Lower leg skin (tissue), 4 donors: ENCODE measurements around the gene NDRG2. TPM values are rescaled to one million over a fixed set of nuclear protein-coding genes. Genes with fewer than 3 reads are reported as not detected.

Experiments used
- DNase-seq, 2 donors: peaks; one replicate each; pipeline ENCODE4 v3.0.0-alpha.2; 2019; ENCODE audit warnings: low spot score in 2 of 2
- H3K4me3 ChIP-seq: fragments of 200-600 bp; sonication (generic); 2 replicates; pipeline ENCODE4 v1.5.1; 2017; ENCODE audit warnings: mild to moderate bottlenecking, low read depth; ENCODE audit not compliant: poor library complexity, severe bottlenecking
- CTCF ChIP-seq, 3 donors: fragments of 450-650 bp; IDR thresholded peaks; one replicate each; pipeline ENCODE4 v1.5.1; 2016; ENCODE audit warnings: antibody characterized with exemption in 3 of 3, mild to moderate bottlenecking in 3 of 3, moderate library complexity in 2 of 3
- POLR2A ChIP-seq, 2 donors: fragments of 450-650 bp; IDR thresholded peaks; one replicate each; pipeline ENCODE4 v1.6.1; 2016 to 2017; ENCODE audit warnings: antibody characterized with exemption in 2 of 2, mild to moderate bottlenecking in 1 of 2, moderate library complexity in 1 of 2
- WGBS, 2 donors: methylation state at CpG; one replicate each; pipeline ENCODE4 v1.1.5; 2018; 5-methylcytosine and 5-hydroxymethylcytosine counted together
- intact Hi-C: fragments of 100-400 bp; cut with DNase I; formaldehyde crosslinking; loops from one replicate; pipeline ENCODE4 v1.15.0; 2023; ENCODE audit warnings: low total_unique reads
- total RNA-seq, 4 donors: library from RNA; depleted of rRNA; stranded (reverse); fragments of >200 nt; gene quantifications; one replicate each; pipeline ENCODE4 v1.1.0, GENCODE V29; 2016

The NDRG2 gene
- total RNA-seq, 4 donors from 2014 or later = 186 to 475 (median 282) TPM

GRCh38 chr14:21056520-21057163, 31.8 kb upstream of the NDRG2 start:
- WGBS, 2 donors = 71 to 77% methylated on average over 10 of the region's 10 CpGs

GRCh38 chr14:21055432-21056117, 30.7 kb upstream of the NDRG2 start:
- TF ChIP-seq CTCF (IDR thresholded peaks at IDR 0.05) (no peak), POLR2A (IDR thresholded peaks at IDR 0.05) (no peak)
- intact Hi-C loops = no loop called here
- no peak overlapping the region for H3K4me3 ChIP-seq
- WGBS, 2 donors = 63 to 74% methylated on average over 5 of the region's 5 CpGs
- peak in 1 of 2 donors; percentile 42 for DNase-seq

More at GRCh38 chr14:21056520-21057163, 31.8 kb upstream of the NDRG2 start:
- no peak overlapping the region for H3K4me3 ChIP-seq
- TF ChIP-seq POLR2A (IDR thresholded peaks at IDR 0.05) (no peak), CTCF (IDR thresholded peaks at IDR 0.05) (no peak)
- DNase-seq = peak in 1 of 2 donors; percentile 84
- intact Hi-C loops = no loop called here

GRCh38 chr14:21054768-21055145, 29.9 kb upstream of the NDRG2 start:
- TF ChIP-seq CTCF (IDR thresholded peaks at IDR 0.05) (no peak), POLR2A (IDR thresholded peaks at IDR 0.05) (no peak)

DNA sequence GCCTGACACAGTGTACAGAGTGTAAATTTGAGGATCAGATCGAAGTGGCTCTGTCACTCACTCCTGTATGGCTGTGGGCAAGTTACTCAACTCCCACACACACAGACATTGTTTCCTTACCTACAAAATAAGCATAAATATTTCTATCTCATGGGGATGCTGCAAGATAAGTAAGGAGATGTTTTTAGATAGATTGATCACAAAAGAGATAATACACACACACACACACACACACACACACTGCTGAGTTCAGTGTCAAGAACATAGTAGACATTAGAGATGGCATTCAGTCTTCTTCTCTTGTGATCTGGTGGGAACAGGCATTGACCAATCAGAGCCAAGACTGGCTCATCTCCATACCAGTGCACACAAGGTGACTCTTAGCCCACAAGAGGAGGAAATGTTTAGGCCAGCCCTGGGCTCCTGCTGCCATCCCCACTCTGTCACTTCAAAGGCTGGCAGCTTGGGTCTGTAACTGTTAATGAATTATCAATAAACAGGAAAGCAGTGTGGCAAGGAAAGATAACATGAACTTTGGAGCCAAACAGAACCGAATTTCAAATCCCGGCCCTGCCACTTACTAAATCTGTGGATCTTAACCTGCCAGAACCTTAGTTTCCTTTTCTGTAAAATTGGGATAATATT, 29.4 kb upstream of the NDRG2 start:
- intact Hi-C loops = no loop called here
- 76 to 80% methylated on average over 3 of the region's 3 CpGs for WGBS, 2 donors
- DNase-seq = peak in 1 of 2 donors; percentile 12
- no peak overlapping the region for H3K4me3 ChIP-seq
- TF ChIP-seq CTCF (IDR thresholded peaks at IDR 0.05) (no peak), POLR2A (IDR thresholded peaks at IDR 0.05) (no peak)

More at GRCh38 chr14:21054768-21055145, 29.9 kb upstream of the NDRG2 start:
- 90 to 92% methylated on average over 4 of the region's 4 CpGs for WGBS, 2 donors
- intact Hi-C loops = no loop called here
- no peak overlapping the region for H3K4me3 ChIP-seq
- peak in 1 of 2 donors; percentile 10 for DNase-seq

DNA sequence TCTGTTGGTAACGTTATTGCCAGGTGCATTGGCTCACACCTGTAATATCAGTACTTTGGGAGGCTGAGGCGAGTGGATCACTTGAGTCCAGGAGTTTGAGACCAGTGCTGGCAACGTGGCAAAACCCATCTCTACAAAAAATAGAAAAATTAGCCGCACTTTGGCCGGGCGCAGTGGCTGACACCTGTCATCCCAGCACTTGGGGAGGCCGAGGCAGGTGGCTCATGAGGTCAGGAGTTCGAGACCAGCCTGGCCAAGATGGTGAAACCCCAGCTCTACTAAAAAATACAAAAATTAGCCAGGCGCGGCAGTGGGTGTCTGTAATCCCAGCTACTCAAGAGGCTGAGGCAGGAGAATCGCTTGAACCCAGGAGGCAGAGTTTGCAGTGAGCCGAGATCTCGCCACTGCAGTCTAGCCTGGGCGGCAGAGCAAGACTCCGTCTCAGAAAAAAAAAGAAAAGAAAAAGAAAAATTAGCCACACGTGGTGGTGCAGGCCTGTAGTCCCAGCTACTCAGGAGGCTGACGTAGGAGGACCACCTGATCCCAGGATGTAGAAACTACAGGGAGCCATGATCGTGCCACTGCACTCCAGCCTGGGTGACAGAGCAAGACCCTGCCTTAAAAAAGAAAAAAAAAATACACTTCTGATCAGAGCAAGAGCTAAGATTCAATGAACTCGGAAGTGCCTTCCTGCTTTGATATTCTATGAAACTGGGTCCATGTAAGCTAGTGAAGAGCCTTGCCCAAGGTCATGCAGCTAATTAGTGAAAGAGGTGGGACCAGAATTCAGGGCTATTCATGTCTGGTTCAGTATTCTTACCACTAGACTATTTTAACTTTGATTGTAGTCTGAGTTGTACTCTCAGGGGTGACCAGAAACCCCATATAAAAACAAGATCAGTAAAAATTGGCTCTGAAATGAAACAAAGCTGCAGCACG, 28.6 kb upstream of the NDRG2 start:
- WGBS, 2 donors = 88 to 89% methylated on average over 20 of the region's 20 CpGs
- TF ChIP-seq POLR2A (IDR thresholded peaks at IDR 0.05) (no peak), CTCF (IDR thresholded peaks at IDR 0.05) (no peak)
- H3K4me3 ChIP-seq = no peak overlapping the region
- intact Hi-C loops = no loop called here
- peak in 1 of 2 donors; percentile 64 for DNase-seq
